Hematopoietic multipotent progenitor cell treated with erythropoietin and hydrocortisone succinate and interleukin-3 and kit ligand, for 4 days (in vitro differentiated cells): ENCODE data around the gene SNRPA.

Experiments used
- DNase-seq: peaks from one replicate; pipeline ENCODE4 v3.0.0-alpha.2; 2015

The SNRPA gene

GRCh38 chr19:40750874-40751537 lies at the start of gene SNRPA:
TSS of gene SNRPA (plus strand) at chr19:40751203. CDS start at chr19:40751409, 206 bp downstream.
- peak; percentile 99 for DNase-seq

GRCh38 chr19:40701758-40702157 lies 49.2 kb upstream of the SNRPA start:
- DNase-seq, result no peak

GRCh38 chr19:40702337-40703012 lies 48.5 kb upstream of the SNRPA start:
- peak; percentile 44 for DNase-seq

- DNase-seq, result no peak
These were observed 47.8 kb upstream of the SNRPA start for GRCh38 chr19:40703029-40703755.

GRCh38 chr19:40704491-40705361 lies 46.3 kb upstream of the SNRPA start:
- no peak for DNase-seq

GRCh38 chr19:40705362-40705651 lies 45.7 kb upstream of the SNRPA start:
- DNase-seq, result no peak

GRCh38 chr19:40705950-40706619 lies 44.9 kb upstream of the SNRPA start:
- no peak for DNase-seq

- no peak for DNase-seq
These were observed 43.4 kb upstream of the SNRPA start for GRCh38 chr19:40707615-40708014.

- DNase-seq, result no peak
These were observed 41.2 kb upstream of the SNRPA start for GRCh38 chr19:40709817-40710216.

DNA sequence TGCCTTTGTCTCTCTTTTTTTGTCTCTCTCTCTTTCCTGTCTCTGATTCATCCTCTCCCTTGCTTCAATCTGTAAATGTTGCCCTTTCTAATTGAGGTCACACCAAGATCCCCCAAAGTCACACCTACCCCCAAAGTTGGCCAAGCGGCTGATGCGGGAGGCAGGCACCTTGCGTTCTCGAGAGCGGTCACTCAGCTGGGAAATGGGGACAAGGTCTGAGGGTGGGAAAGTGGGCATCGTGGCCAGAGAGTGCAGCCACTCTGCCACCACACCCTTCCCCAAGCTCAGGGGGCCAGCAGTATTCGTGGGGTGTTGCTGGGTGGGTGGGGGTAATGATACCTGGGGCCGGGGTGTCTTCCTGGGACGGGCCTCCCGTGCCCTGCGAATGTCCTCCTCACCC lies 37.1 kb upstream of the SNRPA start:
- DNase-seq, result no peak

GRCh38 chr19:40714441-40715299 lies 36.3 kb upstream of the SNRPA start:
- peak; percentile 97 for DNase-seq

DNA sequence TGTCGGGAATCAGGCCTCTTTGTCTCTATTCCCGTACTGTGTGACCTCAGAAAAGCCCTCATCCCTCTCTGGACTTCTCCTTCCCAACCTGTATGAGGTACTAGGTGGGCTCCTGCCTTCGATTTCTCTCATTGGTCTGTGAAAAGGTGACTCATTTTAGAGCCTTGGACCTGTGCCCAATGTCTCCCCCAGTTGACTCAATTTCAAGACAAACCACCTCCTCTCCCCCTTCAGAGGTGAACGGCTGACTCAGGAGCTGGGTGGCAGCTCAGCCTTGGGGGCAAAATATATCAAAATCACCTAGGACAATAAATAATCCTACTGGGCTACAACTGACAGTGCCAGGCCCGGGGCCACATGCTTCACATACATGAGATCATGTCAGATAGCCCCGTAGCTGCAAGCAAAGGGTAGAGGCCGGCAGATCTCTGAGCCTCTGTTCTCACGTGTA lies 34.9 kb upstream of the SNRPA start:
- DNase-seq, result peak; percentile 55

DNA sequence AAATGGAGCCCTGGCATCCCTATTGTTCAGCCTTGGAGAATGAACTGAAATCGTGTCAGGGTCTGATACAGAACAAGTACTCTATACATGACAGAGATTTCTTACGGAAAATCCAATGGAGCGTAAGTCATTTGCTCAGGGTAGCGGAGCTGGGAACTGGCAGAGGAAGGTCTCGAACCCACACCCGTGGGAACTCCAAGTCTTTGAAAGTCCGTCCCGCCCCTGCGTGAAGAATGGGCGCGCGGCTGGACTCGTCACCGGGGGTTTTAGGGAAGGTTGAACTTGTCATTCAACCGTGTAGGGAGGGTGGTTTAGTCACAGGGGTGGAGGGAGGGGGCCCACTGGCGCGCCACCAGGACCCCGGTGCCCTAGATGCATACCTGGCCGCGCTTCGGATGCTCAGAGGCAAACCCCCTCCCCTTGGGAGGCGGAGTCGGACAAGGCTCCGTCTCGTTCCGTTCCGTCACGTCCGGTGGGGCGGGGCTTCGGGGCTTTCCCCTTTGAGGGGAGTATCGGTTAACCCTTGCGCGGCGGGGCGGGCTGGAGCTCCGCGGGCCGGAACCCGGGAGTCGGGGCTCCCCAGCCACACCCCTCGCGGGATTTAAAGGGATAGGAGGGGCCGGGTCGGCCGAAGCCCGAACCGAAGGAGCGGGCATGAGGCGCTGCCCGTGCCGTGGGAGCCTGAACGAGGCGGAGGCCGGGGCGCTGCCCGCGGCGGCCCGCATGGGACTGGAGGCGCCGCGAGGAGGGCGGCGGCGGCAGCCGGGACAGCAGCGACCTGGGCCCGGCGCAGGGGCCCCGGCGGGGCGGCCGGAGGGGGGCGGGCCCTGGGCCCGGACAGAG lies 34.3 kb upstream of the SNRPA start, which contains the start of the genes COQ8B and ITPKC:
COQ8B (minus strand) TSS at position 405 of the 843 bp plus-strand sequence. CDS start 2,254 bp downstream, outside the sequence.
ITPKC (plus strand) TSS at position 631 of the 843 bp plus-strand sequence; CDS start at position 655, 24 bp downstream.
- peak; percentile 99 for DNase-seq

DNA sequence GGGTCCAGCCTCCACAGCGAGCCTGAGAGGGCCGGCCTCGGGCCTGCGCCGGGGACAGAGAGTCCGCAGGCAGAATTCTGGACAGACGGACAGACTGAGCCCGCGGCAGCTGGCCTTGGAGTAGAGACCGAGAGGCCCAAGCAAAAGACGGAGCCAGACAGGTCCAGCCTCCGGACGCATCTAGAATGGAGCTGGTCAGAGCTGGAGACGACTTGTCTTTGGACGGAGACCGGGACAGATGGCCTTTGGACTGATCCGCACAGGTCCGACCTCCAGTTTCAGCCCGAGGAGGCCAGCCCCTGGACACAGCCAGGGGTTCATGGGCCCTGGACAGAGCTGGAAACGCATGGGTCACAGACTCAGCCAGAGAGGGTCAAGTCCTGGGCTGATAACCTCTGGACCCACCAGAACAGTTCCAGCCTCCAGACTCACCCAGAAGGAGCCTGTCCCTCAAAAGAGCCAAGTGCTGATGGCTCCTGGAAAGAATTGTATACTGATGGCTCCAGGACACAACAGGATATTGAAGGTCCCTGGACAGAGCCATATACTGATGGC lies 33.6 kb upstream of the SNRPA start:
- DNase-seq, result no peak

DNA sequence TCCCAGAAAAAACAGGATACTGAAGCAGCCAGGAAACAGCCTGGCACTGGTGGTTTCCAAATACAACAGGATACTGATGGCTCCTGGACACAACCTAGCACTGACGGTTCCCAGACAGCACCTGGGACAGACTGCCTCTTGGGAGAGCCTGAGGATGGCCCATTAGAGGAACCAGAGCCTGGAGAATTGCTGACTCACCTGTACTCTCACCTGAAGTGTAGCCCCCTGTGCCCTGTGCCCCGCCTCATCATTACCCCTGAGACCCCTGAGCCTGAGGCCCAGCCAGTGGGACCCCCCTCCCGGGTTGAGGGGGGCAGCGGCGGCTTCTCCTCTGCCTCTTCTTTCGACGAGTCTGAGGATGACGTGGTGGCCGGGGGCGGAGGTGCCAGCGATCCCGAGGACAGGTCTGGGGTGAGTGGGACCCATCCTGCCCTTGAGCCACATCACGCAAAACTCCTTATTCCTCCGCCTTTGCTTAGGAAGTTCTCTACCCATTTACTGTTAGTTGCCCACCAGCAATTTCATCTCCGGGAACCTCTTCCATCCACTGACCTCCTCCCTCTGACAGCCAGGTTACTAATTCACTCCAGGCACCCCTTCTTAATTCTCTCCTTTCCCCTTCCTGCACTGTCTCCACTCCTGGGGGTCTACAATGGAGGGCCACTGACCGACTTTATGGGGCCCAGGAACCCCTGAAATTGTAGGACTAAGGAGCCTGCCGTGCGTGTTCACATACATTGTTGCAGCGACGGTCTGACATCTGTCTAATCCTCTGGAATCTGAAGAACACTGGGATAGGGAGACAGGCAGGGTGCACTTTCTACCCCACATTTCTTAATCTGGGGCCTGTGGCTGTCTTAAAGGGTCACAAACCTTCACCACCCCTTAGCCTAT lies 32.9 kb upstream of the SNRPA start:
- no peak for DNase-seq

- DNase-seq, result peak; percentile 29
These were observed 32.1 kb upstream of the SNRPA start for GRCh38 chr19:40718774-40719391.

- DNase-seq, result no peak
These were observed 31.5 kb upstream of the SNRPA start for GRCh38 chr19:40719414-40719894.

GRCh38 chr19:40721140-40721486 lies 29.9 kb upstream of the SNRPA start:
- DNase-seq, result no peak
